GM21515 (cell line): ENCODE measurements around the gene KRT7.
"Not testable (repeated sequence)": the region's sequence is repeated elsewhere in the genome, so short reads cannot be mapped to it uniquely, and the experiment has no call there.

Experiments used
- ATAC-seq: cut with Tn5 transposase; IDR thresholded peaks from one replicate; pipeline ENCODE4 v1.9.1; 2021; ENCODE audit not compliant: unreplicated experiment

Gene KRT7

GRCh38 chr12:52277486-52278245 lies 44.6 kb downstream of the KRT7 start:
- no peak for ATAC-seq

- ATAC-seq: no peak
Measured at GRCh38 chr12:52278575-52279421, 45.8 kb downstream of the KRT7 start.

GRCh38 chr12:52279422-52280318 lies 46.6 kb downstream of the KRT7 start:
- ATAC-seq: no peak

- ATAC-seq: no peak
Measured at GRCh38 chr12:52280319-52280795, 47.3 kb downstream of the KRT7 start.

- ATAC-seq: no peak
Measured at GRCh38 chr12:52280796-52281560, 47.9 kb downstream of the KRT7 start.

- no peak for ATAC-seq
Measured at GRCh38 chr12:52284562-52285171, 51.6 kb downstream of the KRT7 start.

GRCh38 chr12:52285172-52285745 lies 52.2 kb downstream of the KRT7 start:
- ATAC-seq: no peak

- ATAC-seq: no peak
Measured at GRCh38 chr12:52285851-52286530, 52.9 kb downstream of the KRT7 start.

GRCh38 chr12:52286857-52287785 lies 54.1 kb downstream of the KRT7 start:
- not testable (repeated sequence) for ATAC-seq

- ATAC-seq: peak; percentile 72
Measured at GRCh38 chr12:52287816-52288805, 55.1 kb downstream of the KRT7 start.

GRCh38 chr12:52290483-52291134 lies 57.6 kb downstream of the KRT7 start:
- ATAC-seq: not testable (repeated sequence)

- ATAC-seq: no peak
Measured at GRCh38 chr12:52291267-52291935, 58.4 kb downstream of the KRT7 start, which contains the start of gene KRT81. TSS of gene KRT81 (minus strand) at chr12:52291534. CDS start at chr12:52291465, 69 bp downstream.

- ATAC-seq: no peak
Measured at GRCh38 chr12:52293926-52294325, 60.9 kb downstream of the KRT7 start.

- ATAC-seq: no peak
Measured at GRCh38 chr12:52294803-52295202, 61.8 kb downstream of the KRT7 start.

- ATAC-seq: no peak
Measured at GRCh38 chr12:52295663-52296062, 62.6 kb downstream of the KRT7 start.
